ENCODE data around the gene ADAMTS8.

DNA sequence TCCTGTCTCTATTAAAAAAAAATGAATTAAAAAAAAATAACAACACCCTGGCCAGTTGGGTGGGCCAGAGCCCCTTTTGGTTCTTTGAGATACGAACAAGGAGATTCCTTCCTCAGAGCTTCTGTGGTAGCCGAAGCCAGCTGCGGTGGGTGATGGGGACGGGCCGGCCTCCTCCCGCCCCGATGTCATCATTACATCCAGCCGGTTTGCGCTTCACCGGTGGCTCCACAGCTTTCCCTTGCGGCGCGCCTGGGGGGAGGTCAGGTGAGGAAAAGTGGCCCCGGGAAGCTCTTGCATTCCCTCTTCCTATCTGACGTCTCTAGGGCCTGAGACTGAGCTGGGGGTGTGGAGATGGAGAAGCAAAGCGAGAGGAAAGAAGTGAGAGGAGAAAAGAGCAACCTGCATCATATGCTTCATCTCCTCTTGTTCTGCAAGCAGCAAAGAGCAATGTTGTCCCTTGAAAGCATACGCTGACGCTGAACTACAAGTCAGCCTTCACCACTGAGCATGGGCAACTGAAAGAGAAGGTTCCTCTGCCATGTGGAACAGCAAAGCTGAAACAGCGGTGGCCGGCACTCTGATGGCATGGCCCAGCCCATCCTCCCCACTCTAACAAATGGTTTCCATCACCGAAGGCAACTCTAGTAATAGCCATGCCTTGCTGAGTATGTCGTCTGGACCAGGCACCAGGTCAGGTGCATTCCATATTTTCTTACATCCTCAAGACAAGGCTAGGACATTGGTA, 6.0 kb downstream of the ADAMTS8 start:
- TF ChIP-seq, protein P1, sequence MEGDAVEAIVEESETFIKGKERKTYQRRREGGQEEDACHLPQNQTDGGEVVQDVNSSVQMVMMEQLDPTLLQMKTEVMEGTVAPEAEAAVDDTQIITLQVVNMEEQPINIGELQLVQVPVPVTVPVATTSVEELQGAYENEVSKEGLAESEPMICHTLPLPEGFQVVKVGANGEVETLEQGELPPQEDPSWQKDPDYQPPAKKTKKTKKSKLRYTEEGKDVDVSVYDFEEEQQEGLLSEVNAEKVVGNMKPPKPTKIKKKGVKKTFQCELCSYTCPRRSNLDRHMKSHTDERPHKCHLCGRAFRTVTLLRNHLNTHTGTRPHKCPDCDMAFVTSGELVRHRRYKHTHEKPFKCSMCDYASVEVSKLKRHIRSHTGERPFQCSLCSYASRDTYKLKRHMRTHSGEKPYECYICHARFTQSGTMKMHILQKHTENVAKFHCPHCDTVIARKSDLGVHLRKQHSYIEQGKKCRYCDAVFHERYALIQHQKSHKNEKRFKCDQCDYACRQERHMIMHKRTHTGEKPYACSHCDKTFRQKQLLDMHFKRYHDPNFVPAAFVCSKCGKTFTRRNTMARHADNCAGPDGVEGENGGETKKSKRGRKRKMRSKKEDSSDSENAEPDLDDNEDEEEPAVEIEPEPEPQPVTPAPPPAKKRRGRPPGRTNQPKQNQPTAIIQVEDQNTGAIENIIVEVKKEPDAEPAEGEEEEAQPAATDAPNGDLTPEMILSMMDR (conservative IDR thresholded peaks at IDR 0.05; ENCODE audit: low read depth, low read length): no peak
- TF ChIP-seq EZH2phosphoT487 (IDR thresholded peaks at IDR 0.05; ENCODE audit: borderline replicate concordance, low read length) (no peak), EZH2 (IDR thresholded peaks at IDR 0.05; ENCODE audit: low read length, unreplicated experiment) (no peak)

All from PC-3 (cell line).